Endothelial cell of umbilical vein (primary cell): Measurements from ENCODE around the gene ALDH6A1. TPM values are rescaled to one million over a fixed set of nuclear protein-coding genes. Genes with fewer than 3 reads are reported as not detected.
"Not testable (repeated sequence)": the region's sequence is repeated elsewhere in the genome, so short reads cannot be mapped to it uniquely, and the experiment has no call there.

ENCODE experiments used
- BruUV-seq: library from RNA; stranded (reverse); fragments of 400-500 nt; replicated peaks from 2 replicates; lab custom pipeline; 2021; lab: Mats Ljungman, UMichigan
- CTCF ChIA-PET: fragments of 300-600, 350-600 bp; sonication (Branson Sonifier 250); formaldehyde crosslinking; loops from one replicate; lab custom pipeline; 2021; ENCODE audit warnings: antibody characterized with exemption, inconsistent platforms; lab: Charles Lee
- POLR2A ChIA-PET: fragments of 300-600, 350-600 bp; sonication (Branson Sonifier 250); formaldehyde crosslinking; loops from one replicate; lab custom pipeline; 2021; ENCODE audit warnings: antibody characterized with exemption, inconsistent platforms; lab: Charles Lee
- DNase-seq: peaks from one replicate; pipeline ENCODE4 v3.0.0-alpha.2; 2011; ENCODE audit warnings: low read depth, low spot score
- FAIRE-seq: peaks from 2 replicates; lab custom pipeline; 2011; peaks lifted over from hg19 to GRCh38; lab: Jason Lieb, UNC
- H2AFZ ChIP-seq: 2 replicates; pipeline ENCODE4 v1.6.0; 2012; ENCODE audit warnings: low read depth, low read length, control low read depth, inconsistent platforms
- H3K27ac ChIP-seq: 2 replicates; pipeline ENCODE4 v1.5.1; 2011; ENCODE audit warnings: low read depth, mild to moderate bottlenecking, control low read depth, low read length, moderate library complexity; ENCODE audit not compliant: insufficient read depth
- H3K27me3 ChIP-seq, 2 experiments: 2 replicates each; pipeline versions ENCODE4 v1.6.0 to v1.6.1; 2011; ENCODE audit warnings: low read length in 2 of 2, mixed read lengths in 1 of 2; ENCODE audit not compliant: control insufficient read depth in 2 of 2, insufficient read depth in 2 of 2
- H3K36me3 ChIP-seq, 2 experiments: 2 replicates in 1 of 2; 3 replicates in 1 of 2; pipeline ENCODE4 v1.5.1; 2011; ENCODE audit warnings: low read length in 2 of 2, mild to moderate bottlenecking in 1 of 2, moderate library complexity in 1 of 2; ENCODE audit not compliant: control insufficient read depth in 2 of 2, insufficient read depth in 2 of 2; ENCODE audit errors: extremely low read depth in 1 of 2
- H3K4me1 ChIP-seq: 3 replicates; pipeline ENCODE4 v1.5.1; 2011; ENCODE audit warnings: mild to moderate bottlenecking, low read length; ENCODE audit not compliant: control insufficient read depth, insufficient read depth; ENCODE audit errors: extremely low read depth
- H3K4me2 ChIP-seq: 2 replicates; pipeline ENCODE4 v1.6.1; 2011; ENCODE audit warnings: low read length, control low read depth, mixed read lengths; ENCODE audit not compliant: insufficient read depth
- H3K4me3 ChIP-seq, 3 experiments: fragments of 200-600 bp in 1 of 3; sonication (generic), shearing (Covaris generic) in 1 of 3; replicated peaks in 1 of 3; 2 replicates each; pipeline ENCODE4 v1.5.1; 2011 to 2016; ENCODE audit warnings: control low read depth in 3 of 3, low read length in 3 of 3, mild to moderate bottlenecking in 2 of 3, inconsistent platforms in 1 of 3, low read depth in 1 of 3, moderate library complexity in 1 of 3; ENCODE audit not compliant: insufficient read depth in 1 of 3
- H3K79me2 ChIP-seq: 2 replicates; pipeline ENCODE4 v1.6.0; 2012; ENCODE audit warnings: low read length, inconsistent platforms; ENCODE audit not compliant: control insufficient read depth, insufficient read depth
- H3K9ac ChIP-seq: replicated peaks from 2 replicates; pipeline ENCODE3; 2011; ENCODE audit warnings: low read length, control low read depth; ENCODE audit not compliant: insufficient read depth; ENCODE audit errors: extremely low read depth
- H3K9me1 ChIP-seq: replicated peaks from 3 replicates; pipeline ENCODE4 v1.6.0; 2011; ENCODE audit warnings: mild to moderate bottlenecking, low read length; ENCODE audit not compliant: control insufficient read depth, insufficient read depth; ENCODE audit errors: extremely low read depth
- H3K9me3 ChIP-seq: replicated peaks from 2 replicates; pipeline ENCODE4 v1.5.1; 2012; ENCODE audit warnings: low read length, inconsistent platforms; ENCODE audit not compliant: control insufficient read depth, insufficient read depth
- H4K20me1 ChIP-seq: replicated peaks from 2 replicates; pipeline ENCODE3; 2011; ENCODE audit warnings: mild to moderate bottlenecking, low read length; ENCODE audit not compliant: control insufficient read depth, insufficient read depth; ENCODE audit errors: extremely low read depth
- FOS ChIP-seq: IDR thresholded peaks from 2 replicates; pipeline ENCODE4 v1.6.1; 2011; ENCODE audit warnings: mild to moderate bottlenecking, low read length, moderate library complexity, borderline replicate concordance; ENCODE audit not compliant: insufficient read depth
- GATA2 ChIP-seq: IDR thresholded peaks from 2 replicates; pipeline ENCODE4 v1.7.0; 2011; ENCODE audit warnings: low read depth, mild to moderate bottlenecking, moderate library complexity, mixed read lengths, low read length; ENCODE audit not compliant: insufficient read length, insufficient read depth
- dilution Hi-C: fragments of 300-500 bp; cut with MboI; formaldehyde crosslinking; loops from one replicate; pipeline ENCODE4 v1.15.0; 2019; ENCODE audit warnings: low sequenced_read_pairs; ENCODE audit not compliant: extremely low pct_ligation_motif_present
- intact Hi-C: fragments of 100-400 bp; cut with micrococcal nuclease; formaldehyde crosslinking; loops from one replicate; pipeline ENCODE4 v1.10.0; 2022
- polyA plus RNA-seq, 4 experiments: library from polyadenylated mRNA; depleted of rRNA in 3 of 4; stranded (reverse) in 3 of 4; unstranded in 1 of 4; fragments of >200 nt; gene quantifications; 2 replicates each; pipeline versions ENCODE4 v1.2.1 to v1.2.3, GENCODE V29; 2011 to 2012; ENCODE audit warnings: missing spikeins in 1 of 4
- total RNA-seq: library from RNA; stranded (reverse); gene quantifications from 2 replicates; pipeline ENCODE4 v1.2.3, GENCODE V29; 2021
- TF ChIP-seq, protein P1 (sequence below), 2 donors: IDR thresholded peaks; 1 replicate in 1 of 2; 2 replicates in 1 of 2; pipeline ENCODE4 v1.5.1; 2011; ENCODE audit warnings: low read length in 2 of 2, mild to moderate bottlenecking in 2 of 2, moderate library complexity in 2 of 2, control low read depth in 1 of 2, inconsistent platforms in 1 of 2, low read depth in 1 of 2; ENCODE audit not compliant: insufficient read depth in 1 of 2; ENCODE audit errors: extremely low read depth in 1 of 2

Gene ALDH6A1
- total and polyA plus RNA-seq, 2 donors (not counting 3 experiments of a cell fraction or from before 2014, with no cell fraction given): 5.2 to 10.2 TPM

DNA sequence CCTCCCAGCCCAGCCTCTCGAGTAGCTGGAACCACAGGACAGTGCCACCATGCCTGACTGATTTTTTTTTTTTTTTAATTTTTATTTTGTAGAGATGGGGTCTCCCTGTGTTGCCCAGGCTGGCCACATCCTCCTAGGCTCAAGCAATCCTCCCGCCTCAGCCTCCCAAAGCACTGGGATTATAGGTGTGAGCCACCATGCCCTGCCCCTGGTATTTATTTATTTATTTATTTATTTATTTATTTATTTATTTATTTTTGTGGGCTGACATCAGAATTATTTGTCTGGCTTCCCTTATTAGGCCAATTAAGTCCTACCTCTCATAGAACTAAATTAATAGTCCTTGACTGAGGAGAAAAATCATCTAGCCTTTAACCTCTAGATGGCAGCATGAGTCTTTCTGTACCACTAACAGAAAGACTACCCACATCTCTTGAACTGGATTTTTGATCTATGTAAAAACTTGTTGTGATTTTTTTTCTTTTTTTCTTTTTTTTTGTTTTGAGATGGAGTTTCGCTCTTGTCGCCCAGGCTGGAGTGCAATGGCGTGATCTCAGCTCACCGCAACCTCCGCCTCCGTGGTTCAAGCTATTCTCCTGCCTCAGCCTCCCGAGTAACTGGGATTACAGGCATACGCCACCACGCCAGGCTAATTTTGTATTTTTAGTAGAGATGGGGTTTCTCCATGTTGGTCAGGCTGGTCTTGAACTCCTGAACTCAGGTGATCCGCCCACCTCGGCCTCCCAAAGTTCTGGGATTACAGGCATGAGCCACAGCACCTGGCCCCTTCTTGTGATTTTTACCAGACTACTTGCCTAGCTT lies 27.4 kb upstream of the ALDH6A1 start:
- H3K27me3 ChIP-seq, H3K9ac ChIP-seq, H3K4me2 ChIP-seq, H3K9me1 ChIP-seq, H2AFZ ChIP-seq, BruUV-seq, H3K27ac ChIP-seq, POLR2A ChIA-PET, H3K36me3 ChIP-seq, H3K4me3 ChIP-seq, H3K79me2 ChIP-seq, H3K4me1 ChIP-seq, dilution Hi-C loops, H3K9me3 ChIP-seq, H4K20me1 ChIP-seq: not testable (repeated sequence)
- DNase-seq: peak; percentile 63
- CTCF ChIA-PET: interaction anchor here (0.6 to 3.5 kb wide), 13 partner anchors 9 to 183 kb away, joined by 3 to 25 read pairs (median 3); no protein-coding TSS in a partner anchor
- TF ChIP-seq, protein P1, sequence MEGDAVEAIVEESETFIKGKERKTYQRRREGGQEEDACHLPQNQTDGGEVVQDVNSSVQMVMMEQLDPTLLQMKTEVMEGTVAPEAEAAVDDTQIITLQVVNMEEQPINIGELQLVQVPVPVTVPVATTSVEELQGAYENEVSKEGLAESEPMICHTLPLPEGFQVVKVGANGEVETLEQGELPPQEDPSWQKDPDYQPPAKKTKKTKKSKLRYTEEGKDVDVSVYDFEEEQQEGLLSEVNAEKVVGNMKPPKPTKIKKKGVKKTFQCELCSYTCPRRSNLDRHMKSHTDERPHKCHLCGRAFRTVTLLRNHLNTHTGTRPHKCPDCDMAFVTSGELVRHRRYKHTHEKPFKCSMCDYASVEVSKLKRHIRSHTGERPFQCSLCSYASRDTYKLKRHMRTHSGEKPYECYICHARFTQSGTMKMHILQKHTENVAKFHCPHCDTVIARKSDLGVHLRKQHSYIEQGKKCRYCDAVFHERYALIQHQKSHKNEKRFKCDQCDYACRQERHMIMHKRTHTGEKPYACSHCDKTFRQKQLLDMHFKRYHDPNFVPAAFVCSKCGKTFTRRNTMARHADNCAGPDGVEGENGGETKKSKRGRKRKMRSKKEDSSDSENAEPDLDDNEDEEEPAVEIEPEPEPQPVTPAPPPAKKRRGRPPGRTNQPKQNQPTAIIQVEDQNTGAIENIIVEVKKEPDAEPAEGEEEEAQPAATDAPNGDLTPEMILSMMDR (IDR thresholded peaks at IDR 0.05; ENCODE audit: extremely low read depth in 1 of 2, insufficient read depth in 1 of 2, low read depth in 1 of 2, low read length in 2 of 2): peak; percentile 28 to 31
- FAIRE-seq: peak; percentile 64
- intact Hi-C loops: loop anchor here (1.0 kb wide), 3 partner anchors 140 to 183 kb away; no protein-coding TSS in a partner anchor

DNA sequence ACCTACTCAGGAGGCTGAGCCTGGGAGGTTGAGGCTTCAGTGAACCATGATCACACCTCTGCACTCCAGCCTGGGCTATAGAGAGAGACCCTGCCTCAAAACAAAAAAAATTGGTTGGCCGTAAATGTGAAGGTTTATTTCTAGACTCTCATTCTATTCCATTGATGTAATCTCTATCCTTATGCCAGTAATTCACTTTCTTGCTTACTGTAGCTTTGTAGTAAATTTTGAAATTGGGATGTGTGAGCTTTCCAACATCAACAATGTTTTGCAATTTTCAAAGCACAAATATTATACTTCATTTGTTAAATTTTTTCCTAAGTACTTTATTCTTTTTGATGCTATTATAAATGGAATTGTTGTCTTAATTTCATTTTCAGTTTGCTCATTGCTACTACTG lies 25.1 kb upstream of the ALDH6A1 start:
- FAIRE-seq: no peak
- H3K4me1 ChIP-seq: no peaks in the 10 kb centered on the region
- intact Hi-C loops: no loop called here
- no peaks in the 10 kb centered on the region for H3K79me2 ChIP-seq
- H3K9ac ChIP-seq: no peak overlapping the region
- no peak for DNase-seq
- dilution Hi-C loops: no loop called here
- H3K27me3 ChIP-seq: no peaks in the 10 kb centered on the region
- no peaks in the 10 kb centered on the region for H3K36me3 ChIP-seq
- no peaks in the 10 kb centered on the region for H3K9me1 ChIP-seq
- no peak overlapping the region for H3K27ac ChIP-seq
- no peak overlapping the region for H3K4me2 ChIP-seq
- no peak overlapping the region for H2AFZ ChIP-seq
- no peaks in the 10 kb centered on the region for H4K20me1 ChIP-seq
- TF ChIP-seq GATA2 (no peak), FOS (no peak)
- POLR2A ChIA-PET: no interaction called here
- no peaks in the 10 kb centered on the region for H3K9me3 ChIP-seq
- BruUV-seq: no TSS peak
- CTCF ChIA-PET: interaction anchor here (3.5 kb wide), 1 partner anchor 142 kb away, joined by 25 read pairs; no protein-coding TSS in a partner anchor
- H3K4me3 ChIP-seq: no peak overlapping the region
